HepG2 (cell line): Measurements from ENCODE around the gene ACTR6. TPM values are rescaled to one million over a fixed set of nuclear protein-coding genes. Genes with fewer than 3 reads are reported as not detected.
"Not testable (repeated sequence)": the region's sequence is repeated elsewhere in the genome, so short reads cannot be mapped to it uniquely, and the experiment has no call there.

Experiments
- ATAC-seq: fragments of 200-7000 bp; cut with Tn5 transposase; 3 replicates; pipeline ENCODE4 v1.9.1; 2020; ENCODE audit warnings: mild to moderate bottlenecking, moderate library complexity
- BruUV-seq: library from RNA; stranded (reverse); fragments of 400-500 nt; replicated peaks from 2 replicates; lab custom pipeline; 2021; lab: Mats Ljungman, UMichigan
- CTCF ChIA-PET: fragments of 300-600 bp; formaldehyde crosslinking; extraction: SDS; loops from one replicate; lab custom pipeline; 2021; ENCODE audit warnings: low total read pairs, inconsistent platforms, low intra/inter-chr PET ratio; lab: Yijun Ruan, JAX
- POLR2A ChIA-PET: fragments of 350-600 bp; sonication (Branson Sonifier 250); formaldehyde crosslinking; loops from one replicate; lab custom pipeline; 2020; ENCODE audit warnings: antibody characterized with exemption, inconsistent platforms; lab: Yijun Ruan, JAX
- DNase-seq: peaks from one replicate; pipeline ENCODE4 v3.0.0-alpha.2; 2015; ENCODE audit warnings: low spot score
- FAIRE-seq: peaks from 3 replicates; lab custom pipeline; 2011; peaks lifted over from hg19 to GRCh38; lab: Jason Lieb, UNC
- H2AFZ ChIP-seq: one replicate; pipeline ENCODE4 v1.6.1; 2011; ENCODE audit warnings: low read length, inconsistent platforms
- H3K27ac ChIP-seq: fragments of 300-600 bp; 3 replicates; pipeline ENCODE4 v1.8.0; 2011; ENCODE audit warnings: mixed run types, mild to moderate bottlenecking, mixed read lengths, low read length, inconsistent platforms; ENCODE audit not compliant: insufficient read depth; ENCODE audit errors: extremely low read length
- H3K27me3 ChIP-seq, 2 experiments: fragments of 200-600 bp in 1 of 2; 2 replicates in 1 of 2; 3 replicates in 1 of 2; pipeline versions ENCODE4 v1.6.0 to v1.8.0; 2011; ENCODE audit warnings: low read length in 2 of 2, mild to moderate bottlenecking in 2 of 2, moderate library complexity in 2 of 2, inconsistent platforms in 1 of 2; ENCODE audit not compliant: insufficient read depth in 2 of 2, control insufficient read depth in 1 of 2
- H3K36me3 ChIP-seq, 2 experiments: fragments of 200-600 bp in 1 of 2; replicated peaks in 1 of 2; 2 replicates in 1 of 2; 3 replicates in 1 of 2; pipeline versions ENCODE4 v1.5.1 to v1.8.0; 2011; ENCODE audit warnings: low read length in 2 of 2, inconsistent platforms in 1 of 2; ENCODE audit not compliant: insufficient read depth in 2 of 2, control insufficient read depth in 1 of 2
- H3K4me1 ChIP-seq: 2 replicates; pipeline ENCODE4 v1.5.1; 2012; ENCODE audit warnings: low read length, inconsistent platforms; ENCODE audit not compliant: insufficient read depth
- H3K4me2 ChIP-seq: 2 replicates; pipeline ENCODE4 v1.6.0; 2011; ENCODE audit warnings: low read depth, low read length, inconsistent platforms
- H3K4me3 ChIP-seq, 3 experiments: fragments of 200-600 bp in 1 of 3; sonication (generic), shearing (Covaris generic) in 1 of 3; replicated peaks in 1 of 3; 2 replicates each; pipeline ENCODE4 v1.5.1; 2011 to 2016; ENCODE audit warnings: low read length in 3 of 3, inconsistent platforms in 2 of 3, low read depth in 2 of 3, mild to moderate bottlenecking in 2 of 3, control low read depth in 1 of 3, mixed read lengths in 1 of 3; ENCODE audit not compliant: insufficient read depth in 1 of 3
- H3K79me2 ChIP-seq: one replicate; pipeline ENCODE4 v1.6.1; 2011; ENCODE audit warnings: low read length, inconsistent platforms; ENCODE audit not compliant: insufficient read depth
- H3K9ac ChIP-seq: 2 replicates; pipeline ENCODE4 v1.6.0; 2011; ENCODE audit warnings: mild to moderate bottlenecking, low read depth, low read length, inconsistent platforms; ENCODE audit not compliant: insufficient read depth
- H3K9me3 ChIP-seq: 2 replicates; pipeline ENCODE4 v1.5.1; 2012; ENCODE audit warnings: mild to moderate bottlenecking, low read length
- H4K20me1 ChIP-seq: 2 replicates; pipeline ENCODE4 v1.6.0; 2011; ENCODE audit warnings: inconsistent platforms, mild to moderate bottlenecking, low read length, moderate library complexity; ENCODE audit not compliant: insufficient read depth
- CAMTA2 ChIP-seq: sonication (generic); formaldehyde crosslinking; IDR thresholded peaks from 2 replicates; pipeline ENCODE4 v1.4.0; 2020; ENCODE audit warnings: mild to moderate bottlenecking, missing genetic modification reagents, borderline replicate concordance
- CEBPB ChIP-seq: IDR thresholded peaks from 2 replicates; pipeline ENCODE4 v1.6.1; 2011; ENCODE audit warnings: low read depth, low read length, improper control_type of control experiment, borderline replicate concordance
- FOXO1 ChIP-seq: sonication (generic); formaldehyde crosslinking; IDR thresholded peaks from 2 replicates; pipeline ENCODE4 v1.4.0; 2020; ENCODE audit warnings: missing genetic modification reagents
- MED1 ChIP-seq: sonication (generic); formaldehyde crosslinking; IDR thresholded peaks from 2 replicates; pipeline ENCODE4 v1.4.0; 2020; ENCODE audit warnings: missing genetic modification reagents
- SMARCE1 ChIP-seq: fragments of 450-650 bp; IDR thresholded peaks from 2 replicates; pipeline ENCODE4 v1.6.1; 2017; ENCODE audit warnings: borderline replicate concordance
- ZEB1 ChIP-seq: IDR thresholded peaks from 2 replicates; pipeline ENCODE4 v1.6.1; 2012; ENCODE audit warnings: mild to moderate bottlenecking, low read depth, inconsistent platforms; ENCODE audit not compliant: insufficient replicate concordance
- ZNF431 ChIP-seq: sonication (generic); formaldehyde crosslinking; IDR thresholded peaks from 2 replicates; pipeline ENCODE4 v1.9.0; 2022; ENCODE audit warnings: missing genetic modification reagents, low read depth, mild to moderate bottlenecking, borderline replicate concordance
- WGBS: methylation state at CpG from one replicate; pipeline ENCODE4 v1.1.6; 2017; ENCODE audit warnings: low lambda C conversion rate; 5-methylcytosine and 5-hydroxymethylcytosine counted together
- in situ Hi-C: cut with HindIII; loops from 2 replicates; pipeline ENCODE4 v1.10.0; 2017; ENCODE audit warnings: low pct_unique_long_range_greater_than_20kb; ENCODE audit not compliant: extremely low pct_ligation_motif_present
- intact Hi-C: fragments of 100-400 bp; cut with micrococcal nuclease; formaldehyde crosslinking; loops from one replicate; pipeline ENCODE4 v1.10.0; 2022; ENCODE audit not compliant: unreplicated experiment
- polyA plus RNA-seq, 8 experiments: library from polyadenylated mRNA; depleted of rRNA in 3 of 8; stranded (reverse) in 7 of 8; unstranded in 1 of 8; fragments of >200 nt; fragmentation: Illumina TruSeq in 4 of 8; extraction: Trizol in 4 of 8; gene quantifications; 2 replicates each; pipeline versions ENCODE4 v1.2.1 to v1.2.3, GENCODE V29; 2011 to 2016; ENCODE audit warnings: low read depth in 4 of 8, missing spikeins in 1 of 8, mixed read lengths in 1 of 8; ENCODE audit not compliant: insufficient read depth in 1 of 8
- total RNA-seq, 5 experiments: library from RNA; depleted of rRNA; stranded (reverse); fragments of >200 nt; fragmentation: Illumina TruSeq; extraction: Trizol; gene quantifications; 2 replicates each; pipeline ENCODE4 v1.2.3, GENCODE V29; 2016; ENCODE audit warnings: low read depth in 1 of 5
- TF ChIP-seq, protein P1 (sequence below): fragments of 450-650 bp; IDR thresholded peaks from 2 replicates; pipeline ENCODE4 v1.6.1; 2017; ENCODE audit warnings: mild to moderate bottlenecking

ACTR6 gene
- total and polyA plus RNA-seq, 2 of the 13 experiments (the other 11 are each of a cell fraction or from before 2014, with no cell fraction given), result 12.9 to 22.4 TPM

DNA sequence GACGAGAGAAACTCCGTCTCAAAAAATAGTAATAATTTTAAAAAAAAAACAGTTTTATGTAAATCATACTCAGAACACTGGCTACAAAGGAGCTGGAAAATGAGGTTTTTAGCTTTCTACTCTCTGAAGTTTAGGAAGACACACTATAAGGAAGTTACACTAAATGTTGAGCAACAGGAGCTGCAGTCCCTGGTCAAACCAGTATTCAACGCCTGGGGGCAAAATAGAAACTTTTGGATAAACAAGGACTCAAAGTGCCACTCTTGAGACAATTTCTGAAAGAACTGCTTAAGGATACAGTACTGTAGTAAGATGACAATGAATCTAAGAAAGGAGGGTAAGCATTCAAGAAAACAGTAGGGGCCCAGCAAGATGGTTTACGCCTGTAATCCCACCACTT is 29.3 kb downstream of the ACTR6 start:
- H3K4me3 ChIP-seq, result no peak overlapping the region
- no peak overlapping the region for H3K4me2 ChIP-seq
- H3K36me3 ChIP-seq, result peaks cover 0 to 9% of the 10 kb centered on the region in 2 experiments; a peak in 2 of 5 replicates
- H3K9me3 ChIP-seq, result no peaks in the 10 kb centered on the region
- intact Hi-C loops, result loop anchor here (5.0 kb wide), 2 partner anchors 92 to 507 kb away; no protein-coding TSS in a partner anchor
- H3K79me2 ChIP-seq, result no peaks in the 10 kb centered on the region
- in situ Hi-C loops, result no loop called here
- no TSS peak for BruUV-seq
- H3K4me1 ChIP-seq, result no peaks in the 10 kb centered on the region
- no peaks in the 10 kb centered on the region for H3K27me3 ChIP-seq
- H2AFZ ChIP-seq, result no peak overlapping the region
- no peak overlapping the region for H3K9ac ChIP-seq
- ATAC-seq (no peak), DNase-seq (no peak), FAIRE-seq (no peak)
- ChIA-PET CTCF (no interaction called here), POLR2A (no interaction called here)
- H4K20me1 ChIP-seq, result no peaks in the 10 kb centered on the region
- H3K27ac ChIP-seq, result no peak overlapping the region
- WGBS, result 97% methylated on average over 4 of the region's 4 CpGs
- TF ChIP-seq SMARCE1 (no peak), MED1 (CRISPR knock-in tag) (no peak), CEBPB (no peak), CAMTA2 (CRISPR knock-in tag) (no peak), ZNF431 (CRISPR knock-in tag) (no peak), ZEB1 (no peak), FOXO1 (no peak)
- TF ChIP-seq, protein P1, sequence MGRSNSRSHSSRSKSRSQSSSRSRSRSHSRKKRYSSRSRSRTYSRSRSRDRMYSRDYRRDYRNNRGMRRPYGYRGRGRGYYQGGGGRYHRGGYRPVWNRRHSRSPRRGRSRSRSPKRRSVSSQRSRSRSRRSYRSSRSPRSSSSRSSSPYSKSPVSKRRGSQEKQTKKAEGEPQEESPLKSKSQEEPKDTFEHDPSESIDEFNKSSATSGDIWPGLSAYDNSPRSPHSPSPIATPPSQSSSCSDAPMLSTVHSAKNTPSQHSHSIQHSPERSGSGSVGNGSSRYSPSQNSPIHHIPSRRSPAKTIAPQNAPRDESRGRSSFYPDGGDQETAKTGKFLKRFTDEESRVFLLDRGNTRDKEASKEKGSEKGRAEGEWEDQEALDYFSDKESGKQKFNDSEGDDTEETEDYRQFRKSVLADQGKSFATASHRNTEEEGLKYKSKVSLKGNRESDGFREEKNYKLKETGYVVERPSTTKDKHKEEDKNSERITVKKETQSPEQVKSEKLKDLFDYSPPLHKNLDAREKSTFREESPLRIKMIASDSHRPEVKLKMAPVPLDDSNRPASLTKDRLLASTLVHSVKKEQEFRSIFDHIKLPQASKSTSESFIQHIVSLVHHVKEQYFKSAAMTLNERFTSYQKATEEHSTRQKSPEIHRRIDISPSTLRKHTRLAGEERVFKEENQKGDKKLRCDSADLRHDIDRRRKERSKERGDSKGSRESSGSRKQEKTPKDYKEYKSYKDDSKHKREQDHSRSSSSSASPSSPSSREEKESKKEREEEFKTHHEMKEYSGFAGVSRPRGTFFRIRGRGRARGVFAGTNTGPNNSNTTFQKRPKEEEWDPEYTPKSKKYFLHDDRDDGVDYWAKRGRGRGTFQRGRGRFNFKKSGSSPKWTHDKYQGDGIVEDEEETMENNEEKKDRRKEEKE, result no peak

DNA sequence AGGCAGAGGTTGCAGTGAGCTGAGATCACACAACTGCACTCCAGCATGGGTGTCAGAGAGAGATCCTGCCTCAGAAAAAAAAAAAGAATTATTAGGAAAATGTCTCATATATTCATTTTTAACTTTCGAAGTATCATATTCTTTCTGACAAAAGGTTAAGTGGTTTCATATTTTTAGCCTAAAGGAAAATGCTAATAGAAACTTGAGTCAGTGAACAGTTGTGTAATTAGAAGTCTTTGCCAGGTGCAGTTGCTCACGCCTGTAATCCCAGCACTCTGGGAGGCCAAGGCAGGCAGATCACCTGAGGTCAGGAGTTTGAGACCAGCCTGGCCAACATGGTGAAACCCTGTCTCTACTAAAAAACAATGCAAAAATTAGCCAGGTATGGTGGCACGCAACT is 31.3 kb downstream of the ACTR6 start:
- FAIRE-seq, H3K4me3 ChIP-seq, H3K4me2 ChIP-seq, H3K36me3 ChIP-seq, BruUV-seq, POLR2A ChIA-PET, H2AFZ ChIP-seq, H4K20me1 ChIP-seq, H3K4me1 ChIP-seq, H3K9me3 ChIP-seq, ATAC-seq, H3K79me2 ChIP-seq, in situ Hi-C loops, CTCF ChIA-PET, H3K27me3 ChIP-seq, H3K9ac ChIP-seq, H3K27ac ChIP-seq, DNase-seq: not testable (repeated sequence)
- intact Hi-C loops, result loop anchor here (5.0 kb wide), 2 partner anchors 90 to 505 kb away; no protein-coding TSS in a partner anchor
- 92% methylated on average over 3 of the region's 3 CpGs for WGBS
